ENCODE data around the gene BTBD6.

- TF ChIP-seq CTCF (IDR thresholded peaks at IDR 0.05) (no peak), POLR2AphosphoS5 (IDR thresholded peaks at IDR 0.05) (no peak)
Measured at GRCh38 chr14:105280525-105280924, 32.2 kb downstream of the BTBD6 start.

Measured in prostate gland (tissue), 2 donors.